Measurements from ENCODE around the gene NBPF3.

NBPF3 gene

GRCh38 chr1:21532992-21533534 is 93.1 kb downstream of the NBPF3 start:
- H3K4me3 Mint-ChIP-seq: no peak overlapping the region
- no peaks in the 10 kb centered on the region for H3K36me3 Mint-ChIP-seq
- no peak for ATAC-seq
- H3K27ac Mint-ChIP-seq: no peak overlapping the region
- peaks cover 8% of the 10 kb centered on the region for H3K4me1 Mint-ChIP-seq
- H3K27me3 Mint-ChIP-seq: no peaks in the 10 kb centered on the region
- H3K9me3 Mint-ChIP-seq: no peaks in the 10 kb centered on the region

DNA sequence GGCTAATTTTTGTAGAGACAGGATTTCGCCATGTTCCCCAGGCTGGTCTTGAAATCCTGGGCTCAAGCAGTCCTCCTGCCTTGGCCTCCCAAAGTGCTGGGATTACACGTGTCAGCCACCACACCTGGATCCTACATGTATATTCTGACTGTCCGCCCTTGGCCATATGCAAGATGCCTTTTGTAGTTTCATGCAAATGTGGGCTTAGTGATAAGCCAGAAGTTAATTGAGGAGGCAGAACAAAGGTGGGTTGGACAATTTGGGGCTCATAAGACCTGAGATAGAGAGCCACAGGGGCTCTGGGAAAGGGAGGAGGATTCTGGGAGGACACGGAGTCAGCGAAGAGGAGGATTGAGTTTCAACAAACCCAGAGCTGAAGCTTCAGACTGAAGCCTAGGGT is 94.2 kb downstream of the NBPF3 start:
- no peak for ATAC-seq
- Mint-ChIP-seq H3K4me1 (peaks cover 8% of the 10 kb centered on the region), H3K36me3 (no peaks in the 10 kb centered on the region), H3K9me3 (no peaks in the 10 kb centered on the region), H3K4me3 (no peak overlapping the region), H3K27me3 (no peaks in the 10 kb centered on the region), H3K27ac (peak overlapping the region; percentile 35)
